ENCODE measurements around the gene PPARG. TPM values are rescaled to one million over a fixed set of nuclear protein-coding genes. Genes with fewer than 3 reads are reported as not detected.

The PPARG gene
- total and polyA plus RNA-seq, 10 of the 15 experiments (the other 5 are each of a cell fraction or from before 2014, with no cell fraction given), result 0.06 to 0.86 (median 0.12) TPM; not detected in 5

GRCh38 chr3:12438318-12438717 lies 149.4 kb downstream of the PPARG start:
- ATAC-seq (no peak), FAIRE-seq (no peak), DNase-seq (ENCODE audit: low read depth, low spot score) (no peak)
- intact Hi-C loops (cut with micrococcal nuclease; ENCODE audit: unreplicated experiment) (no loop called here), in situ Hi-C loops (cut with MboI) (no loop called here)
- Histone ChIP-seq H3K9me3 (replicated peaks; ENCODE audit: control insufficient read depth, insufficient read depth, low read length) (no peaks in the 10 kb centered on the region), H3K9ac (ENCODE audit: control insufficient read depth, insufficient read depth, low read length) (no peak overlapping the region), H3K4me2 (ENCODE audit: control insufficient read depth, insufficient read depth) (no peak overlapping the region), H3K79me2 (ENCODE audit: control insufficient read depth, insufficient read depth, low read length) (no peaks in the 10 kb centered on the region), H2AFZ (ENCODE audit: control insufficient read depth, low read depth, low read length) (no peak overlapping the region), H3K4me3 (no peak overlapping the region), H4K20me1 (ENCODE audit: control insufficient read depth, insufficient read depth) (no peaks in the 10 kb centered on the region), H3K27me3 (replicated peaks in 1 of 2; ENCODE audit: control insufficient read depth in 2 of 2, insufficient read depth in 2 of 2, low read length in 1 of 2) (peaks cover 0 to 4% of the 10 kb centered on the region in 2 experiments; a peak in 3 of 4 replicates), H3K36me3 (ENCODE audit: control insufficient read depth in 2 of 2, insufficient read depth in 2 of 2, low read length in 1 of 2) (no peaks in the 10 kb centered on the region), H3K4me1 (ENCODE audit: control insufficient read depth, insufficient read depth, low read length) (no peaks in the 10 kb centered on the region), H3K27ac (ENCODE audit: control insufficient read depth, insufficient read depth) (no peak overlapping the region)
- POLR2A ChIA-PET, result no interaction called here
- RAD21 ChIA-PET (ENCODE audit: unreplicated experiment), result interaction anchor here (0.6 kb wide), 1 partner anchor 580 kb away, joined by 3 read pairs; no protein-coding TSS in a partner anchor
- 24% methylated on average over 4 of the region's 4 CpGs for WGBS (ENCODE audit: insufficient coverage, insufficient replicate concordance, low lambda C conversion rate, missing lambda C conversion rate)
- TF ChIP-seq BHLHE40 (IDR thresholded peaks at IDR 0.05; ENCODE audit: borderline replicate concordance in 1 of 2, low read depth in 2 of 2, low read length in 1 of 2) (no peak), ZZZ3 (IDR thresholded peaks at IDR 0.05; ENCODE audit: control insufficient read depth, insufficient read length, low read depth) (no peak), SMAD5 (IDR thresholded peaks at IDR 0.05; ENCODE audit: low read depth) (no peak), WRNIP1 (IDR thresholded peaks at IDR 0.05; ENCODE audit: borderline replicate concordance, low read depth, low read length) (no peak), TAF1 (IDR thresholded peaks at IDR 0.05; ENCODE audit: borderline replicate concordance, low read depth, low read length) (no peak), POLR2AphosphoS2 (IDR thresholded peaks at IDR 0.05; ENCODE audit: low read depth, low read length) (no peak), CBX5 (IDR thresholded peaks at IDR 0.05; ENCODE audit: low read depth) (no peak), ATF7 (IDR thresholded peaks at IDR 0.05; ENCODE audit: low read depth) (no peak)
- TF ChIP-seq, protein P1, sequence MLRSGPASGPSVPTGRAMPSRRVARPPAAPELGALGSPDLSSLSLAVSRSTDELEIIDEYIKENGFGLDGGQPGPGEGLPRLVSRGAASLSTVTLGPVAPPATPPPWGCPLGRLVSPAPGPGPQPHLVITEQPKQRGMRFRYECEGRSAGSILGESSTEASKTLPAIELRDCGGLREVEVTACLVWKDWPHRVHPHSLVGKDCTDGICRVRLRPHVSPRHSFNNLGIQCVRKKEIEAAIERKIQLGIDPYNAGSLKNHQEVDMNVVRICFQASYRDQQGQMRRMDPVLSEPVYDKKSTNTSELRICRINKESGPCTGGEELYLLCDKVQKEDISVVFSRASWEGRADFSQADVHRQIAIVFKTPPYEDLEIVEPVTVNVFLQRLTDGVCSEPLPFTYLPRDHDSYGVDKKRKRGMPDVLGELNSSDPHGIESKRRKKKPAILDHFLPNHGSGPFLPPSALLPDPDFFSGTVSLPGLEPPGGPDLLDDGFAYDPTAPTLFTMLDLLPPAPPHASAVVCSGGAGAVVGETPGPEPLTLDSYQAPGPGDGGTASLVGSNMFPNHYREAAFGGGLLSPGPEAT (IDR thresholded peaks at IDR 0.05; ENCODE audit: low read depth), result no peak
- SMC1A ChIA-PET (ENCODE audit: uncharacterized antibody, unreplicated experiment), result no interaction called here
- no TSS peak for BruUV-seq (replicated peaks)
- CTCF ChIA-PET, result interaction anchor here (1.2 kb wide), 1 partner anchor 11 kb away, joined by 3 read pairs; no protein-coding TSS in a partner anchor
